Mammary epithelial cell (primary cell): ENCODE data around the gene PSPN.

Experiments
- EZH2 ChIP-seq: IDR thresholded peaks from 2 replicates; pipeline ENCODE4 v1.6.1; 2012; ENCODE audit warnings: low read length, inconsistent platforms, borderline replicate concordance
- TF ChIP-seq, protein P1 (sequence below), 2 donors: IDR thresholded peaks in 1 of 2; conservative IDR thresholded peaks in 1 of 2; 2 replicates each; pipeline ENCODE4 v1.5.1; 2011 to 2012; ENCODE audit warnings: inconsistent platforms in 2 of 2, low read length in 2 of 2, mild to moderate bottlenecking in 2 of 2, control low read depth in 1 of 2, low read depth in 1 of 2; ENCODE audit not compliant: insufficient read depth in 1 of 2; ENCODE audit errors: extremely low read depth in 1 of 2

DNA sequence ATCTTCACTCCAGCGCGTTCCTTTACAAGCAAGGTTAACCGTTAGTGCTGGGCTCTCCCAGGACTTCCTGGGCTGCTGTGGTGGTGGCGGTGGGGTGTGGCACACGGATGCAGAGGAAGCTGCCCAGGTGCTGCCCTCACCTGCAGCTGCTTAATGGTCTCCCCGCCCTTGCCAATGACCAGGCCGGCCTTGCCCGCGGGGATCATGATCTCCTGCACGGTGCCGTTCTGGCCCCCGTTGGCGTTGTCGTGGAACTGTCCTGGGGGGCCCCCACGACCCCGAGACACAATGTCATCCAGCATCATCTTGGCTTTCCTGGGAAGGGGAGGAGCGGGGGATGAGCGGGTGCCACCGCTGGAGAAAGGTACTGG, 42.8 kb upstream of the PSPN start:
- TF ChIP-seq, protein P1, sequence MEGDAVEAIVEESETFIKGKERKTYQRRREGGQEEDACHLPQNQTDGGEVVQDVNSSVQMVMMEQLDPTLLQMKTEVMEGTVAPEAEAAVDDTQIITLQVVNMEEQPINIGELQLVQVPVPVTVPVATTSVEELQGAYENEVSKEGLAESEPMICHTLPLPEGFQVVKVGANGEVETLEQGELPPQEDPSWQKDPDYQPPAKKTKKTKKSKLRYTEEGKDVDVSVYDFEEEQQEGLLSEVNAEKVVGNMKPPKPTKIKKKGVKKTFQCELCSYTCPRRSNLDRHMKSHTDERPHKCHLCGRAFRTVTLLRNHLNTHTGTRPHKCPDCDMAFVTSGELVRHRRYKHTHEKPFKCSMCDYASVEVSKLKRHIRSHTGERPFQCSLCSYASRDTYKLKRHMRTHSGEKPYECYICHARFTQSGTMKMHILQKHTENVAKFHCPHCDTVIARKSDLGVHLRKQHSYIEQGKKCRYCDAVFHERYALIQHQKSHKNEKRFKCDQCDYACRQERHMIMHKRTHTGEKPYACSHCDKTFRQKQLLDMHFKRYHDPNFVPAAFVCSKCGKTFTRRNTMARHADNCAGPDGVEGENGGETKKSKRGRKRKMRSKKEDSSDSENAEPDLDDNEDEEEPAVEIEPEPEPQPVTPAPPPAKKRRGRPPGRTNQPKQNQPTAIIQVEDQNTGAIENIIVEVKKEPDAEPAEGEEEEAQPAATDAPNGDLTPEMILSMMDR (conservative IDR thresholded peaks at IDR 0.05 in 1 of 2, IDR thresholded peaks at IDR 0.05 in 1 of 2; ENCODE audit: extremely low read depth in 1 of 2, insufficient read depth in 1 of 2, low read depth in 1 of 2, low read length in 2 of 2), result no peak
- TF ChIP-seq EZH2, result no peak
